ENCODE results near the gene RPL5.

RPL5 gene

GRCh38 chr1:92817986-92818764, 13.7 kb upstream of the RPL5 start:
- TF ChIP-seq, protein P1, sequence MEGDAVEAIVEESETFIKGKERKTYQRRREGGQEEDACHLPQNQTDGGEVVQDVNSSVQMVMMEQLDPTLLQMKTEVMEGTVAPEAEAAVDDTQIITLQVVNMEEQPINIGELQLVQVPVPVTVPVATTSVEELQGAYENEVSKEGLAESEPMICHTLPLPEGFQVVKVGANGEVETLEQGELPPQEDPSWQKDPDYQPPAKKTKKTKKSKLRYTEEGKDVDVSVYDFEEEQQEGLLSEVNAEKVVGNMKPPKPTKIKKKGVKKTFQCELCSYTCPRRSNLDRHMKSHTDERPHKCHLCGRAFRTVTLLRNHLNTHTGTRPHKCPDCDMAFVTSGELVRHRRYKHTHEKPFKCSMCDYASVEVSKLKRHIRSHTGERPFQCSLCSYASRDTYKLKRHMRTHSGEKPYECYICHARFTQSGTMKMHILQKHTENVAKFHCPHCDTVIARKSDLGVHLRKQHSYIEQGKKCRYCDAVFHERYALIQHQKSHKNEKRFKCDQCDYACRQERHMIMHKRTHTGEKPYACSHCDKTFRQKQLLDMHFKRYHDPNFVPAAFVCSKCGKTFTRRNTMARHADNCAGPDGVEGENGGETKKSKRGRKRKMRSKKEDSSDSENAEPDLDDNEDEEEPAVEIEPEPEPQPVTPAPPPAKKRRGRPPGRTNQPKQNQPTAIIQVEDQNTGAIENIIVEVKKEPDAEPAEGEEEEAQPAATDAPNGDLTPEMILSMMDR (IDR thresholded peaks at IDR 0.05; ENCODE audit: low read depth, low read length) = peak; percentile 84
- no peak overlapping the region for H3K4me3 ChIP-seq (ENCODE audit: low read depth, low read length)
- no peak for DNase-seq (ENCODE audit: low read depth, low spot score)
- in situ Hi-C loops (cut with HindIII; ENCODE audit: low sequenced_read_pairs) = no loop called here

GRCh38 chr1:92820024-92820423, 11.8 kb upstream of the RPL5 start:
- DNase-seq (ENCODE audit: low read depth, low spot score) = no peak
- TF ChIP-seq, protein P1 (IDR thresholded peaks at IDR 0.05; ENCODE audit: low read depth, low read length) = no peak
- in situ Hi-C loops (cut with HindIII; ENCODE audit: low sequenced_read_pairs) = no loop called here
- no peak overlapping the region for H3K4me3 ChIP-seq (ENCODE audit: low read depth, low read length)

- no peak overlapping the region for H3K4me3 ChIP-seq (ENCODE audit: low read depth, low read length)
- in situ Hi-C loops (cut with HindIII; ENCODE audit: low sequenced_read_pairs) = no loop called here
- no peak for DNase-seq (ENCODE audit: low read depth, low spot score)
- TF ChIP-seq, protein P1 (IDR thresholded peaks at IDR 0.05; ENCODE audit: low read depth, low read length) = no peak
These were observed 11.3 kb upstream of the RPL5 start for GRCh38 chr1:92820551-92820950.

DNA sequence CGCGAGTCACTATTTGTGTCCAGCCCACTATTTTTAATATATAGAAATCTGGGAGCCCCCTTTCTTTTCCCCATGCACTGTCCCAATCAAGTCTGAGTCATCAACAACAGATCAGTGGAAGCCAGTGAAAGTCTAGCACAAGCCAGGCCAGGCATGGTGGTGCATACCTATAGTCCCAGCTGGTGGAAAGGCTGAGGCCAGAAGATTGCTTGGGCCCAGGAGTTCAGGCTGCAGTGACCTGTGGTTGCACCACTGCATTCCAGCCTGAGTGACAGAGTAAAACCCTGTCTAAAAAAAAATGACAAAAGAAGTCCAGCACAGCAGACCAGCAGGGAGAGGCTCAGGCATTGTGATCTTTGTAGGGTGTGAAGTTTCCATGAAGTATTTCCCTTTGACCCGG, 9.0 kb upstream of the RPL5 start:
- TF ChIP-seq, protein P1 (IDR thresholded peaks at IDR 0.05; ENCODE audit: low read depth, low read length) = no peak
- in situ Hi-C loops (cut with HindIII; ENCODE audit: low sequenced_read_pairs) = no loop called here
- H3K4me3 ChIP-seq (ENCODE audit: low read depth, low read length) = no peak overlapping the region
- DNase-seq (ENCODE audit: low read depth, low spot score) = peak; percentile 35

GRCh38 chr1:92826792-92827191, 5.0 kb upstream of the RPL5 start:
- TF ChIP-seq, protein P1 (IDR thresholded peaks at IDR 0.05; ENCODE audit: low read depth, low read length) = no peak
- no peak overlapping the region for H3K4me3 ChIP-seq (ENCODE audit: low read depth, low read length)
- in situ Hi-C loops (cut with HindIII; ENCODE audit: low sequenced_read_pairs) = no loop called here
- DNase-seq (ENCODE audit: low read depth, low spot score) = no peak

DNA sequence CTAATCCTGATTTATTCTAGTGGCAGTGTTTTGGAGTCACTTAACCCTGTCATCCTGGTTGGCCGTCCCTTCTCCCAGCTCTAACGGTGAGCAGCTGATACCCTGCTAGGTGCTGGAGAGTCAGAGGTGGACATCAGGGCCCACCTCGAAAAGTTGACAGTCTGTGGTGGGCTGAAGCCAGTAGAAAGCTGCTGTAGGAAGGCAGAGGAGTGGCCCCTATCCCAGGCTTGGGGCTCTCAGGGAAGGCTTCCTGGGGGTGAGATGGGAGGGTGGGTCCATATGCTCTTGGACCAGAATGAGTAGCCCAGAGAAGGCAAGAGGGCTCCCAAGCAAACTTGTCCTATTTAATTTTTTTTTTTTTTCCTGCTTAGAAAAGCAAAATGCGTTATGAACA, 475 bp upstream of the RPL5 start:
- DNase-seq (ENCODE audit: low read depth, low spot score) = no peak
- TF ChIP-seq, protein P1 (IDR thresholded peaks at IDR 0.05; ENCODE audit: low read depth, low read length) = no peak
- in situ Hi-C loops (cut with HindIII; ENCODE audit: low sequenced_read_pairs) = no loop called here
- H3K4me3 ChIP-seq (ENCODE audit: low read depth, low read length) = no peak overlapping the region
